ENCODE results near the gene TMEM120A. TPM values are rescaled to one million over a fixed set of nuclear protein-coding genes. Genes with fewer than 3 reads are reported as not detected.

Gene TMEM120A
- polyA plus RNA-seq, 4 donors: 54.7 to 63.6 (median 57.4) TPM

DNA sequence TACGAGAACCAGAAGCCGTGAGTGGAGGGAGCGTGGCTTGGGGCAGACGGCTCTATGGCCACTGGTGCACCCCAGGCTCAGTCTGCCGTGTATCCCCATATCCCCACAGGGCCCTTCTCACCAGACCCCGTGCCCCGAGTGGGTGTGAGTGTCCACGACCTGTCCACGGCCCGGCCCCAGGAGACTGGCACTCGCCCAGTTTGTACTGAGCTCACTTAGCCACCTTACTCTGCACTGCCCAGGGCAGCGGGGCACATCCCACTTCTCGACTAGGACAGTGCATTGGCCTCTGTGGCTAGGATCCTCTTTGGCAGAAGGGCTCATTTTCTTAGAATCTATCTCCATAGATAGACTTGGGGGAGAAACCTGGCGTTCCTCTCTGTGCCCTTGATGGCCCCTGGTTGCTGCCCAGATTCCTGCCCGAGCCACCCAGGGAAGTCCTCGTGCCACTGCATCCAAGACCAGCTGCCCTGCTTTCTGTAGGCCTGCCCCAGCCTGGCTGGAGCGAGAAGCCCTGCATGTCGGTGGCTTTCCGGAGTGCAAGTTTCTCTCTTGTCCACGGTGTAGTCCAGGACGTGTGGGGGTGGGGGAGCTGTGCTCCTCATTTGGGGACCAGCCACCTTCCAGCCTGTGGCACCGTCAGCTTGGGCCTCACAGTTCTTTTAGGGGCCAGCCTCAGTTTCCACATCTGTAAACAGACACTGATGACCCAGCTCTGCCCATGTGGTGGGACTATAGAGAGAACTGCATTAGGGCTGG, 11.9 kb downstream of the TMEM120A start:
- no peak for DNase-seq (ENCODE audit: low read depth in 4 of 4, low spot score in 2 of 4)

DNA sequence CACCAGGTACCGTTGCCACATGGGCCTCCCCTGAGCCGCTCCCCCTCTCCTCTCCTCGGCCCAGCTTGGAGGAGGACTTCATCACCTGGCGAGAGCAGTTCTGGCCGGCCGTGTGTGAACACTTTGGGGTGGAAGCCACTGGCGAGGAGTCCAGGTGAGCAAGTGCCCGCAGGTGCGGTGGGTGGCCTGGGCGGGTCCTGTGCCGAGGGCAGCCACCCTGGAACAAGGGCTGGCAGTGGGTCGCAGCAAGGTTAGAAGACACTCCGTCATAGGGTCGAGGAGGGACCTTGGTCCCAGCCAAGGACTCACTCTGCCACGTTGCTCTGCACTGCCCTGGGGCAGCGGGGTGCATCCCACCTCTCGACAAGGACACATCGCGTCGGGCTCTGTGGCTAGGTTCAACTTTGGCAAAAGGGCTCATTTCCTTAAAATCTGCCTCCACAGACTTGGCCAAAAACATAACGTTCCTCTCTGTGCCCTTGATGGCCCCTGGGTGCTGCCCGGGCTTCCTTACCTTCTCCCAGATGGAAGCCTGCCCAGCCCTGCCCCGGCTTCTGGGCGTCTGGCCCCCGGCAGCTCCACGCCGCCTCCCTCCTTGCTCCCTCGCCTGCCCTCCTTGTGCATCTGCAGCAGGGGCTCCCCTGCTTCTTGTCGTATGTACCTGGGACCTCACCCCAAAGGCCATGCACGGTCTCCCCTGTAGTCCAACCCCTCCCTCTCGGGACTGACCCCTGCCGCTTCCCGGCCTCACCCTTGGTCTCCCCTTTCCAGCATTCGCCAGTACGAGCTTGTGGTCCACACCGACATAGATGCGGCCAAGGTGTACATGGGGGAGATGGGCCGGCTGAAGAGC, 12.7 kb downstream of the TMEM120A start:
- no peak for DNase-seq (ENCODE audit: low read depth in 4 of 4, low spot score in 2 of 4)

DNA sequence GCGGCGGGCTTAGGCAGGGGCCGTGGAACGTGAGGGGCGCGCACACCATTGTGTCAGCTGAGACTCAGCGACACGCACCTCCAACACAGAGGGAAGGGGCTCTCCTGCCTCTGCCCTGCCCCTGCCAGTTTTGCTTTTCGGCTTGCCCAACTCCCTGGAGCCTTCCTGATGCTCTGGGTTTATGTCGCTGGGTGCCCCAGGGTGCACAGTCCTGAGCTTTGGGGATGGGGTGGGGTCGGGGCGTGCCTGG, 13.3 kb downstream of the TMEM120A start:
- no peak for DNase-seq (ENCODE audit: low read depth in 4 of 4, low spot score in 2 of 4)

DNA sequence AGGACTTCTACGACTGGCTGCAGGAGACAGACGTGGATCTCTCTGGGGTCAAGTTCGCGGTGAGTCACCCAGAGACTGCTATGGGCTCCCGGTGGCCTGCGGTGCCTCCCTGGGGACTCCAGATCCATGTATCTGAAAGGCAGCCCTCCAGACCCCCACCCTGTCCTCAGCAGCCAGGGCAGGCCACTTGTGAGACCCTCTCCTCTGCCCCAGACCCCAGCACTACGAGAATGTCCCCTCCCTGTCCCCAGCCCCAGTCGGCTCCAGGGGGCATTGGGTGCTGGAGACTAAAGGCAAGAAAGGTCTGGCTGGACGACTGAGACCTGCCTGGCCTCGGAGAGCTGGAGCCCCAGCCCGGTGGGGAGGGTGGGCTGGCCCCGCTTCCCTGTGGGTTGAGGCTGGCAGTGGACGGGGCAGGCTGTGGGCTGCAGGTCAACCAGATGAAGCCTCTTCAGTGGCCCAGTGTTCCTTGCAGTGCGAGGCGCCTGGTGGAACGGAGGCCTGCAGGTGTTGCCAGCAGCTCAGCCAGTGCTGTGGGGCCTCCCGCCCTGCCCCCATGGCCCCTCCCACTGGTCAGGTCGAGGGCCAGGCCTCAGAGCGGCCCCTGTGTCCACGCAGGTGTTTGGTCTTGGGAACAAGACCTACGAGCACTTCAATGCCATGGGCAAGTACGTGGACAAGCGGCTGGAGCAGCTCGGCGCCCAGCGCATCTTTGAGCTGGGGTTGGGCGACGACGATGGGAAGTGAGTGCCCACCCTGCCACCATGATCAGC, 13.8 kb downstream of the TMEM120A start:
- no peak for DNase-seq (ENCODE audit: low read depth in 4 of 4, low spot score in 2 of 4)

DNA sequence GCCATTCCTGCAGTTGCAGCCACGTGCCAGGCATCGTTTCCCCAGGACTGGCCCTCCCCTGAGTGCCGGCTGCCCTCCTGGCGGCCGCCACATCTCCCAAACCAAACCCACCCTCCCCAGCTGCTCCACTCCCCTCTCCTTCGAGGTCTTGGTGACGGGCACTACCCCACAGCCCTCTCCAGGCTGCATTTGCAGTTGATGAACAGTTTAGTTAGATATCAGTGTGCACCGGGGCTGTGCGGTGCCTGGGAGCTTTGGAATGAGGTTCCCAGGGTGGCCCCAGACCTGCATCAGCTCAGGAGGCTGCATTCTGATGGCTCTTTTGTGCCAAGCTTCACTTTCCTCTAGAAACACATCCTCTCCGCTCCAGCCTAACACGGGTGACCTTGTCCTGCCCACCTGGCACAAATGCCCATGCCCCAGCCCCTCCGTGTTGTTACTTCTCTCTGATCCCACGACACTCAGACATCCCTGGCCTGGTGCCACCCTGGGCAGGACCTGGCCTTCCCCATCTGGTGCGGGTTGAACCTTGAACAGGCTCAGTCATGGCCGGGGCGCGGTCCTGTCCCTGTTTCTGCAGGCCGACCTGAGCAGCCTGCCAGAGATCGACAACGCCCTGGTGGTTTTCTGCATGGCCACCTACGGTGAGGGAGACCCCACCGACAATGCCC, 14.5 kb downstream of the TMEM120A start:
- DNase-seq (ENCODE audit: low read depth in 4 of 4, low spot score in 2 of 4): no peak

DNA sequence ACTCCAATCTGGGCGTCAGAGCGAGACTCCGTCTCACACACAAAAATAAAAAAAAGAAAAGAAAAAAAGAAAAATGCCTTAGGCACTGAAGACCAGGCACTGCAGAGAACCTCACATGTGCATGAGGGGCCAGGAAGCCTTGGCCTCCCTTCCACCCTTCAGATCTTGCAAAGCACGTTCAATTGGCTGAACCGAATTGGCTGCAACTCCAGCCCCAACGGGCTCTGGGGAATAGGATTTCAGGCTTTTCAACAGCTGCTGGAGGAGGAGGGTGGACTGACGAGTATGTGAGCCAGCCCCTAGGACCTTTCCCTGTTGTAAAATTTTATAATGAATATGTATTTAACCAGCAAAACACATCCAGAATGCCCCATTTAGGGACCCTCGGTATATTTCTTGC, 16.7 kb downstream of the TMEM120A start:
- DNase-seq (ENCODE audit: low read depth in 4 of 4, low spot score in 2 of 4): no peak

DNA sequence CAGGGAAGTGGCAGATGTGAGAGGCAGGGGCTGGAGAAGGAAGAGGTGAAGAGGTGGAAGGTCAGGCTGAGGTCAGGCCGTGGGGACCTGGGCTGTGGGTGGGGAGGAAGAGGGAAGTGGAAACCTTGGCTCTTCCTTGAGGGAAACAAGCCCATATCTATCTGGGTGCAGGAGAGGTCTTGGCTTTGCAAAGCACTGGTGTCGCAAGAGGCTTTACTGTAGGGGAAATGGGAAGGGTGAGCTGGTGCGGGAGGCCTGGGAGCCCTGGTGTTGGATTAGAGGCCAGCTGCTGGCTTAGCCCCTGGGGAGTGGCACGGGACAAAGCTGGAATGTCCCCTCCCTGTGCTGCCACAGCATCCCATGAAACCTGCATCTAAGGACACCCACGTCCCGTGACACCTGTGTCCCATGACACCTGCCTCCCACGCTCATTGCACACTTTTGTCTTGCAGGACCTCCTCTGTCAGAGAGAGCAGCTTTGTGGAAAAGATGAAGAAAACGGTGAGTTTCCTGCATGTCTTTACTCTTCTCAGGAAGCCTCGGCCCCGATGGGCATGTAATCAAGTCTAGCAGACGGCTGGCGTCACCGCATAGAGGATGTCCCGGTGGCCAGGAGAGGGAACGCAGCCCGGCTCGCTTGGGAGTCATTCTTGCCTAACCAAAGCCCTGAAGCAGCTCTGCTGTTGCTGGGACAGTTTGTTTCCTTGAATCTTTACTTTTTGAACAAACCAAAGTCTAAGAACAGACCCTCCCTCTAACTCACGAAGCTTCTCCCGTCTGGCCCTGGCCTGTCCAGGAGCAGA, 22.2 kb downstream of the TMEM120A start:
- DNase-seq (ENCODE audit: low read depth in 4 of 4, low spot score in 2 of 4): no peak

DNA sequence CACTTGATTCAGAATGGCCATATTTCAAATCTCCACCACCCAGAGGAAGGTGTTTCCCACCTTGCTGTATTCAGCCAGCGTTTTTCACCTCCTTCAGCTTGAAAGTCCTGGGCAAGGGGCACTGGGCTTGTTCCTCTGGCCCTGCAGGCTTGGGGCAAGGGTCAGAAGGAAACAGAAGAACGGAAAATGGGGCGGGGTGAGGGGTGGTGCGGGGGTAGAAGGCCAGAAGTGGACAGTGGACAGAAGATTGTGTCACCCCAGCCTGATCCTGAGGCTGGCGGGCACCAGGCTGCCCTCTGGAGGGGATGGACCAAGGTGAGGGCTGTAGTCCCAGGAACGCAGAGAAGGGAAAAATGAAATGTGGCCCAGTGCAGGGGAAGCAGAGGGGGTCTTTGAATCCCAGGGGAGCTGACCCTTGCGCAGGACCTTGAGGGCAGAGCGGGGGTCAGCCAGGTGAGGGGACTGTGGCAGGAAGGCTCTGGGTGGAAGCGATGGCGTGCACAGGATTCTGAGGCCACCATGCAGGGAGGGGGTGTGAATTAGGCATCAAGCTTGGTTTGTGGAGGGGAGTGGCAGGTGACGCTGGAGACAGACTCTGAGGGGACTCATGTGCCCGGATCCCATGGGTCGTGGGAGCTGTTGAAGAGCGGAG, 23.0 kb downstream of the TMEM120A start:
- no peak for DNase-seq (ENCODE audit: low read depth in 4 of 4, low spot score in 2 of 4)

DNA sequence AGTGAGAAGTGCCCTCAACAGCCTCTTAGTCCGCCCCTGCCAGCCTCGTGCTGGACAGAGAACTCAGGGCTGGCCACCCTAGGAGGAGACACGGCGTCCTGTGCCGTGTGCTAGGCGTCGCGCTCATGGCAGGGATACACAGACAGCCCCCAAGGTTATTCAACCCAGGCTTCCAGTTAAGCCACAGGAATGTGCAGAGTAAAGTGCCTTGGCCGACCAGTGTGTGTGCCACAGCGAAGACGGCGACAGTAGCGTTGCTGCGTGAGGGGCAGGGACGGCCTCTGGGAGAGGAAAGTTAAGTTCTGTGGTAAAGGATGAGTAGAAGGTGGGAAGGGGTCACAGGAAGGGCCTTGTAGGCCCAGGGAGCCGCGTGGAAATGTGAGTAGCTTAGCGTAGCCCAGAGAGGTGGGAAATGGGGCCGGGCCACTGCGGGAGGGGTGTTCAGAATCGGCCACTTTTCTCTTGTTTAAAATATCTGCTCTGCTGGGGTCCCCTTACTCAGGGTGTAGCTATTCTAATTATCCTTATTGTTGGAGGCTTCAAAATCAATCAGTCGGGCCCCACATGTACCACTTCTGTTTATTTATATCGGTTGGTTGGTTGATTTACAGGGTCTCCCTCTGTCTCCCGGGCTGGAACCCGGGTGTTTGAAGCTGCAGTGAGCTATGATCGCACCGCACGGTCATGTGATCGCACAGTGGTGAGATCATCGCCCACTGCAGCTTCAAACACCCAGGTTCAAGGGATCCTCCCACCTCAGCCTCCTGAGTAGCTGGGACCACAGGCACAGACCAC, 24.5 kb downstream of the TMEM120A start:
- DNase-seq (ENCODE audit: low read depth in 4 of 4, low spot score in 2 of 4): no peak

DNA sequence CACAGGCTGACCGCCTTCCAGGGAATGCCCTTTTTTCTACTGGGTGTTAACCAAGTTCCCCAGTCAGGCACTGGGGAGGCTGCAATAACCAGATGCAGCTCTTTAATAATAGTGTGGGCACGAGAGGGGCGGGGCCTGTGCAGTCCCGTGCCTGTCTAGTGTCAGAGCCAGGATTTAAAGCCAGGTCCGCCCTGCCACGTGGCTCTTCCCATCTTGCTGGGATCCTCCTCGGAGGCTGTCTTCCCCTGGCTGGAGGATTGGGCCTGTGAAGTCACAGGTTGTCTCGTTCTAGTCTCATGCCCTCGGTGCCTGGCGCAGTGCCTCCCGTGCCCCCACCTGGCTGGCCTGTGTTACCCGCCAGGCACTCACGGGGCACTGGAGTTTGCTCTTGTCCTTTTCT, 25.2 kb downstream of the TMEM120A start:
- DNase-seq (ENCODE audit: low read depth in 4 of 4, low spot score in 2 of 4): no peak

DNA sequence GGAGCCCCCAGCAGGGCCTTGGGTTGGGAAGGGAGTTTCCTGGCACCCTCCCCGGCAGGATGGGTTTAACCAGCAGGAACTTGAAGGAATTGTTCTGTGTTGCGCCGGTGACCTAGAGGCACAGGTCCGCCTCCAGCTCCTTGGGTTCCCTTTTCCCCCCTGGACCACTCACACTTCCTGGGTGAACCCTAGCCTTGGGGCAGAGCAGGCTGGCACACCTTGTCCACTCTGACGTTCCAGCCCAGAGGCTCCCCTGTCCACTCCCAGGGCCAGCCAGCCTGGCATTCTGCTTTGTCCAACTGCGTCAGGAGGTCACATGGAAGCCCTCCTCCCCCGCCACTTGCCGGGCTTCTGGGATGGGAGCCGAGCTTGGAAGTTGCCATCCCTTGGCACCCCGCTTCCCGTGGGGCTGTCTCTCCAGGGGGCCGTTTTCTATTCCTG, 25.8 kb downstream of the TMEM120A start:
- no peak for DNase-seq (ENCODE audit: low read depth in 4 of 4, low spot score in 2 of 4)

DNA sequence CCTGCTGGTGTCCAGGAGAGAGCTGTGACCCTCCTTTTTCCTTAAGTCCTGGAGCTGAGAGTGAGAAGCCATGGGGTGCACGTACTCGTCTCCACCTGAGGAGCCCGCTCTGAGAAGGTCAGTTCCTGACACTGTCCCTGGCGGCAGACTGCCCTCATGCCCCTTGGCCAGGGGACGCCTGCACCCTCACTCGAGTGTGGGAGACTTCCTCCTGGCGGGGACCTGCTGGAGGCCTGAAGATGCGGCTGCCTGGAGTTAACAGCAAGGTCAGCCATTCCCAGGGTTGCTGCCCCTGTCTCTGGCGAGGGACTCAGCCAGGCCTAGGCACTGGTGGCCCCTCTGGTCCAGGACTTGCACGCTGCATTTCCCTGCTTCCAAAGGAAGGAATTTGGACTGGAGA, 26.4 kb downstream of the TMEM120A start:
- no peak for DNase-seq (ENCODE audit: low read depth in 4 of 4, low spot score in 2 of 4)

DNA sequence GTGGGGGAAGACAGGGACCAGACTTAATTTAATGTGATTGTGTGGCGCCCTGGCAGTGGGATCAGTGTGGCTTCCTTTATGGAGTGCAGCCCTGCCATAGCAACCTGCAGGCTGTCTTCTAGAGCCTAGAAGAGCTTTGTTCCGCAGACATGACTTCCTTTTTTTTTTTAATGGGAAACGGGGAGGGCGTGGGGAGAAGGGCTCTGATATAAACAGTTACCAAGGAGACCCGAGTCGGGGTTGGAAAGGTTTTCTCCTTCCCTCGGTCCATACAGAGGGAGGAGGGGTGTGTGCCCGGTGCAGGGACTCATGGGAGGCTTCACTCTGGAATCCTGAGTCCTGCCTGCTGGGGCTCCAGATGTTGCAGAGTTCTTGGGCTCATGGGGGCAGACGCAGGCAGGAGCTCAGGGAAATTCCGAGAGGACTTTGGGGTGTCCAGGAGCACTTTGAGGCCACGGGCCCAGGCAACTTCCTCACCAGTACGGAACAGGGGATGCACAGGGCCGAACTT, 26.9 kb downstream of the TMEM120A start:
- peak in 1 of 4 donors; percentile 52 for DNase-seq (ENCODE audit: low read depth in 4 of 4, low spot score in 2 of 4)

DNA sequence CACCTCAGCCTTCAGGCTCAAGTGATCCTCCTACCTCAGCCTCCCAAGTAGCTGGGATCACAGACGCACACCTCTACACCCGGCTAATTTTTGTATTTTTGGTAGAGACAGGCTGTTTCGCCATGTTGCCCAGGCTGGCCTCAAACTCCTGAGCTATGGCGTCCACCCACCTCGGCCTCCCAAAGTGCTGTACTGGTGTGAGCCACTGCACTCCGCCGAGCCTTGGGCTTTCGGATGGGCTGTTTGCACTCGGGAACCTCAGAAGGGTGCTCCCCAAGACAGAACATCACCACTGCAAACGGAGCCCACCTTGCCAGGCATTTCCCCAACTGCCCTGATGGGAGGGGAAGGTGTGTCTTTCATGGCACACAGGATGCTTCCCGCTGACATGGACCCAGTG, 27.3 kb downstream of the TMEM120A start:
- no peak for DNase-seq (ENCODE audit: low read depth in 4 of 4, low spot score in 2 of 4)

DNA sequence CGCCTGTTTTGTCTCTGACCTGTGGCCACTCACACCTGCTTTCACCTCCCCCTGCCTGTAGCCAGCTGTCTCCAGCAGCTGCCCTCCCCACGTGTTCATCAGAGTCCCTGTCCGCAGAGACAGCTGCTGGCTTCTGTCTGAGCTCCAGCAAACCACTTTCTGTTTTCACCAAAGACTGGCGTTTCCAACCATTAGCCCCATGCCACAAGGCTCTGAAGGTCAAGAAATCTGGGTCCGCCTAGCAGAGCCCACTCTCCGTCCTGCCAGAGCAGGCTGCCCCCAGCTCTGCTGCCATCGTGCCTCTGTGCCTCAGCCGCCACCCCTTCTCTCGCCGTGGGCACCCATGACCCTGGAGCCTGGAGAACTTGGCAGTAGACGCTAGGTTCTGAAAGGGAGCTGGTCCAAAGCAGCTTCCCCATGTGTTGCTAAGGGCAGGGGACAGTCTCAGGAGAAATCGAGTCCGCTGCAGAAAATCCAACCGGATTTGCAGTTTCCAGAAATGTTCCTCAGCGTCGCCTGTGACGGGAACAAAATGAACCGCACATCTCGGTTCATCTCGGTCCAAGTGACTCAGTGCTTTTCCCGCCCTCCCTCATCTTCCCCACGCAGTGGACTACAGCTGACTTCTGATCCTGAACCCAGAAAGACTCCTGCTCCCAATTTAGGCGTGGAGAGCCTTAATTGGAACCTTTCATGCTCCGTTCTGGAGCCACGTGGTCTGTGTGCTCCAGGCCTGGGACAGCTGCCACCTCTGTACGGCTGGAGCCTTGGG, 28.0 kb downstream of the TMEM120A start:
- no peak for DNase-seq (ENCODE audit: low read depth in 4 of 4, low spot score in 2 of 4)

DNA sequence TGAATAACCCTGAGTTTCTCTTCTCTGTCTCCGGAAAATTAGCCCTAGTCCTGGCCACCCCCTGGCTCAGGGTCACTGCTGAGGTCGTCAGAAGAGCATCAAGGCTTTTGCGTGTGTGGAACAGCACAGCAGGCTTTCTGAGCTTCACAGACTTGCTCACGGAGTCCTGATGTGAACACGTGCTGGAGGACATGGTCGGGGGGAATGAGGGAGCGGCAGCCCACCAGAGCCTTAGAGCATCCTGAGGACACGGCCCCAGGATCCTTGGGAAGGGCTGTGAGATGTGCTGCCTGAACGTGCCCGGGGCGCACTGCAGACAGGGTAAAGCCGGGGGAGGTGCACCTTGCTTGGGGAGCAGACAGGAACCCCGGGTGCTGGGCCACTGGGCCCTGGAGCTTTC, 28.8 kb downstream of the TMEM120A start:
- no peak for DNase-seq (ENCODE audit: low read depth in 4 of 4, low spot score in 2 of 4)

DNA sequence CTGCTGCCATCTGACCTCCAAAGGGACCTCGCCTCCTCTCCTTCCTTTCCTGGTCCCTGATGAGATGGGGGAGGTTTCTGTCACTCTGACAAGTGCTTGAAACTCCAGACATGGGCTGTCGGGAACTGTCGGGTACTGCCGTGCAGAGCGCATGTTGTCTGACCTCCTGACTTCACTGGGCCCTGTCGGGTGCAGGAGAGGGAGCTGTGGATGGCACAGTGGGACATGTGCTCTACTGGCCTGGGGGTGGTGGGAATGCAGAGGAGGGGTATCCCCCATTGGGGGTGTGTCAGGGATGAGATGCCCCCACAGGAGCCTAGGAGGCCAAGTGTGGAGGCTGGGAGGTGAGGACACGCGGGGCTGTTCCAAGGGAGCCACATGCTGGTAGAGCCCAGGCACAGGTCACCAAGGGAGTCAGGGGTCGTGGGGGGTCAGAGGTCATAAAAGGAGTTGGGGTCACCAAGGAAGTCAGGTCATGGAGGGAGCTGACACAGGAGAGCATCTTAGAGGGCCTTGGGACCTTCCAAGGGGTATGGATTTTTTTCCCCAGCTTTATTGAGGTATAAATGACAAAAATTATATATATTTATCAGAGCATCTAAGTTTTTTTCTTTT, 30.9 kb downstream of the TMEM120A start:
- no peak for DNase-seq (ENCODE audit: low read depth in 4 of 4, low spot score in 2 of 4)
